A549 (cell line): ENCODE measurements around the gene GNAS. TPM values are rescaled to one million over a fixed set of nuclear protein-coding genes. Genes with fewer than 3 reads are reported as not detected.

Source experiments
- ATAC-seq, 2 experiments: fragments of 200-7000 bp in 1 of 2; fragments of >200 bp in 1 of 2; cut with Nextera tagmentation in 1 of 2; cut with Tn5 transposase in 1 of 2; 3 replicates each; pipeline versions ENCODE4 v1.8.0 to v1.9.1; 2018 to 2020; ENCODE audit warnings: mild to moderate bottlenecking in 1 of 2, moderate library complexity in 1 of 2
- CTCF ChIA-PET: fragments of 300-600 bp; sonication (Branson Sonifier 250); formaldehyde crosslinking; extraction: SDS; loops from one replicate; lab custom pipeline; 2021; ENCODE audit warnings: antibody characterized with exemption, inconsistent platforms; lab: Yijun Ruan, JAX
- POLR2A ChIA-PET: fragments of 350-600 bp; formaldehyde crosslinking; extraction: SDS; loops from one replicate; lab custom pipeline; 2021; ENCODE audit warnings: antibody characterized with exemption, inconsistent platforms; lab: Yijun Ruan, JAX
- DNase-seq, 2 experiments: peaks; one replicate each; pipeline versions ENCODE4 v3.0.0 to v3.0.0-alpha.2; 2011 to 2016; ENCODE audit warnings: low read depth in 1 of 2, low spot score in 1 of 2
- FAIRE-seq: peaks from 2 replicates; lab custom pipeline; 2011; peaks lifted over from hg19 to GRCh38; lab: Jason Lieb, UNC
- H3K27ac ChIP-seq, 2 experiments: fragments of >200 bp; sonication (Bioruptor Twin); formaldehyde crosslinking; 3 replicates each; pipeline ENCODE4 v1.5.1; 2016 to 2017
- H3K4me1 ChIP-seq: fragments of >200 bp; sonication (Bioruptor Twin); formaldehyde crosslinking; 3 replicates; pipeline ENCODE4 v1.6.1; 2016
- H3K4me2 ChIP-seq: fragments of >200 bp; sonication (Bioruptor Twin); formaldehyde crosslinking; 3 replicates; pipeline ENCODE4 v1.6.1; 2016
- H3K4me3 ChIP-seq: fragments of >200 bp; sonication (Bioruptor Twin); formaldehyde crosslinking; 3 replicates; pipeline ENCODE4 v1.5.1; 2016
- H3K9me3 ChIP-seq: fragments of >200 bp; sonication (Bioruptor Twin); formaldehyde crosslinking; 3 replicates; pipeline ENCODE4 v1.6.1; 2016
- BHLHE40 ChIP-seq: IDR thresholded peaks from 2 replicates; pipeline ENCODE4 v1.6.1; 2012; ENCODE audit warnings: low read depth, low read length, inconsistent platforms
- CBX2 ChIP-seq: fragments of 200-600 bp; sonication (generic); IDR thresholded peaks from 2 replicates; pipeline ENCODE4 v1.6.1; 2016; ENCODE audit warnings: low read depth, mild to moderate bottlenecking, borderline replicate concordance
- CEBPB ChIP-seq, 2 experiments: fragments of >200 bp in 1 of 2; sonication (Bioruptor Twin) in 1 of 2; formaldehyde crosslinking in 1 of 2; IDR thresholded peaks; 2 replicates each; pipeline ENCODE4 v1.6.1; 2012 to 2016
- EHF ChIP-seq: fragments of 250-450 bp; sonication (Bioruptor Pico); IDR thresholded peaks from 2 replicates; pipeline ENCODE4 v1.5.0; 2020; ENCODE audit warnings: mild to moderate bottlenecking
- EP300 ChIP-seq, 2 experiments: fragments of >200 bp; sonication (Bioruptor Twin); formaldehyde crosslinking; IDR thresholded peaks; 2 replicates in 1 of 2; 3 replicates in 1 of 2; pipeline ENCODE4 v1.6.1; 2016 to 2017
- FOSB ChIP-seq: fragments of 250-450 bp; sonication (Bioruptor Pico); IDR thresholded peaks from 2 replicates; pipeline ENCODE4 v1.5.0; 2020; ENCODE audit warnings: mild to moderate bottlenecking, moderate library complexity
- FOSL2 ChIP-seq, 2 experiments: fragments of 450-650 bp in 1 of 2; fragments of >200 bp in 1 of 2; sonication (Bioruptor Twin) in 1 of 2; formaldehyde crosslinking; IDR thresholded peaks; 2 replicates each; pipeline versions ENCODE4 v1.5.0 to v1.6.1; 2016 to 2020; ENCODE audit warnings: mild to moderate bottlenecking in 1 of 2, moderate library complexity in 1 of 2
- FOXS1 ChIP-seq: fragments of 250-450 bp; sonication (Bioruptor Pico); IDR thresholded peaks from 2 replicates; pipeline ENCODE4 v1.5.0; 2020; ENCODE audit warnings: mild to moderate bottlenecking, moderate library complexity
- GATA3 ChIP-seq: IDR thresholded peaks from 2 replicates; pipeline ENCODE4 v1.6.1; 2012; ENCODE audit warnings: borderline replicate concordance
- HOXA7 ChIP-seq: fragments of 250-450 bp; sonication (Bioruptor Pico); IDR thresholded peaks from 2 replicates; pipeline ENCODE4 v1.5.0; 2020; ENCODE audit warnings: mild to moderate bottlenecking, moderate library complexity
- HOXB5 ChIP-seq: fragments of 250-450 bp; sonication (Bioruptor Pico); IDR thresholded peaks from 2 replicates; pipeline ENCODE4 v1.5.0; 2020; ENCODE audit warnings: mild to moderate bottlenecking, moderate library complexity
- KDM5A ChIP-seq: fragments of 200-600 bp; sonication (generic); IDR thresholded peaks from 2 replicates; pipeline ENCODE4 v1.6.1; 2016; ENCODE audit warnings: antibody characterized with exemption, mild to moderate bottlenecking
- MAZ ChIP-seq: fragments of 150-350 bp; IDR thresholded peaks from 2 replicates; pipeline ENCODE4 v1.6.1; 2014; ENCODE audit warnings: antibody characterized with exemption, low read depth, low read length, borderline replicate concordance
- NR3C1 ChIP-seq: fragments of >200 bp; sonication (Bioruptor Twin); formaldehyde crosslinking; IDR thresholded peaks from 3 replicates; pipeline ENCODE4 v1.6.1; 2017
- POLR2A ChIP-seq: IDR thresholded peaks from 2 replicates; pipeline ENCODE4 v1.6.1; 2012; ENCODE audit warnings: mild to moderate bottlenecking, low read length
- POLR2AphosphoS2 ChIP-seq: conservative IDR thresholded peaks from 2 replicates; pipeline ENCODE4 v1.6.1; 2012; ENCODE audit warnings: low read length, improper control_type of control experiment, inconsistent platforms
- RCOR1 ChIP-seq: fragments of 150-350 bp; IDR thresholded peaks from 2 replicates; pipeline ENCODE4 v1.6.1; 2014; ENCODE audit warnings: antibody characterized with exemption, low read length, low read depth
- RNF2 ChIP-seq: fragments of 200-600 bp; sonication (generic); IDR thresholded peaks from 2 replicates; pipeline ENCODE4 v1.6.1; 2016; ENCODE audit warnings: low read depth, mild to moderate bottlenecking, antibody characterized with exemption, moderate library complexity, borderline replicate concordance
- SREBF2 ChIP-seq: fragments of 450-650 bp; IDR thresholded peaks from 2 replicates; pipeline ENCODE4 v1.6.1; 2014; ENCODE audit warnings: mild to moderate bottlenecking, moderate library complexity
- TFCP2L1 ChIP-seq: fragments of 250-450 bp; sonication (Bioruptor Pico); IDR thresholded peaks from 2 replicates; pipeline ENCODE4 v1.5.0; 2021; ENCODE audit warnings: mild to moderate bottlenecking
- ZSCAN20 ChIP-seq: fragments of 250-450 bp; sonication (Bioruptor Pico); IDR thresholded peaks from 2 replicates; pipeline ENCODE4 v1.8.0; 2022; ENCODE audit warnings: mild to moderate bottlenecking, moderate library complexity
- WGBS: methylation state at CpG from one replicate; pipeline ENCODE4 v1.1.6; 2017; ENCODE audit errors: missing lambda C conversion rate; 5-methylcytosine and 5-hydroxymethylcytosine counted together
- polyA plus RNA-seq, 4 experiments: library from polyadenylated mRNA; depleted of rRNA in 3 of 4; stranded (reverse); fragments of >200 nt; fragmentation: RNase III in 1 of 4; extraction: RNeasy Plus Mini Kit Qiagen cat#74134 plus additional on column Dnase treatment in 1 of 4; gene quantifications; 2 replicates in 3 of 4; 3 replicates in 1 of 4; pipeline ENCODE4 v1.2.3, GENCODE V29; 2011 to 2017
- TF ChIP-seq, protein P1 (sequence below): fragments of 450-650 bp; IDR thresholded peaks from 2 replicates; pipeline ENCODE4 v1.6.1; 2014; ENCODE audit warnings: antibody characterized with exemption
- TF ChIP-seq, protein P2 (sequence below): fragments of 250-450 bp; sonication (Bioruptor Pico); IDR thresholded peaks from 2 replicates; pipeline ENCODE4 v1.5.0; 2021; ENCODE audit warnings: mild to moderate bottlenecking, moderate library complexity, borderline replicate concordance
- TF ChIP-seq, protein P3 (sequence below): fragments of >200 bp; sonication (Bioruptor Twin); formaldehyde crosslinking; IDR thresholded peaks from 2 replicates; pipeline ENCODE4 v1.6.1; 2016
- TF ChIP-seq, protein P4 (sequence below): IDR thresholded peaks from 2 replicates; pipeline ENCODE4 v1.6.1; 2012

The GNAS gene
- polyA plus RNA-seq, 2 of the 4 experiments (the other 2 are of a cell fraction): 534 to 600 TPM

DNA sequence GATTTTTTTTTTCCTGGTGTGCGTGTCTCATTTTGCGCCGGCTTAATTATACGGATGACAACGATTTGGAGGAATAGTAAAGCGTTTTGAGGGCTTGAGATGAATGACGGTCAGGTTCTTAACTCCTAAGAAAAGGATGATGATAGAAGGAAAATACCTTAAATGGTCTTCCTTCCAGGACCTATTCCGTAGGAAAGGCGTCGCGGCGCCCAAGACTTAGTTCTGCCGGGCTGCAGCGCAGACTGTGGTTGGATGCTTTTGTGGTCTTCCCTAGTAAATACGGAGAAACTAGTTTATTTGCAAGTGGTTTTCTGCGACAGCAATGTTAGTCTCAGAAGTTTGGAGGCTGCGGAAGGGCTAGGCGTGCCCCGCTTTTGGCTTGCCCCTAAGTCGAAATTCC, 10.2 kb upstream of the GNAS start:
- H3K4me3 ChIP-seq: no peak overlapping the region
- no peak overlapping the region for H3K4me2 ChIP-seq
- POLR2A ChIA-PET: no interaction called here
- no peaks in the 10 kb centered on the region for H3K9me3 ChIP-seq
- no peak for FAIRE-seq
- DNase-seq: no peak
- no peak overlapping the region for H3K27ac ChIP-seq
- peaks cover 8% of the 10 kb centered on the region for H3K4me1 ChIP-seq
- TF ChIP-seq CEBPB (IDR thresholded peaks at IDR 0.05): no peak
- TF ChIP-seq, protein P1, sequence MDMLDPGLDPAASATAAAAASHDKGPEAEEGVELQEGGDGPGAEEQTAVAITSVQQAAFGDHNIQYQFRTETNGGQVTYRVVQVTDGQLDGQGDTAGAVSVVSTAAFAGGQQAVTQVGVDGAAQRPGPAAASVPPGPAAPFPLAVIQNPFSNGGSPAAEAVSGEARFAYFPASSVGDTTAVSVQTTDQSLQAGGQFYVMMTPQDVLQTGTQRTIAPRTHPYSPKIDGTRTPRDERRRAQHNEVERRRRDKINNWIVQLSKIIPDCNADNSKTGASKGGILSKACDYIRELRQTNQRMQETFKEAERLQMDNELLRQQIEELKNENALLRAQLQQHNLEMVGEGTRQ: no peak
- TF ChIP-seq, protein P2, sequence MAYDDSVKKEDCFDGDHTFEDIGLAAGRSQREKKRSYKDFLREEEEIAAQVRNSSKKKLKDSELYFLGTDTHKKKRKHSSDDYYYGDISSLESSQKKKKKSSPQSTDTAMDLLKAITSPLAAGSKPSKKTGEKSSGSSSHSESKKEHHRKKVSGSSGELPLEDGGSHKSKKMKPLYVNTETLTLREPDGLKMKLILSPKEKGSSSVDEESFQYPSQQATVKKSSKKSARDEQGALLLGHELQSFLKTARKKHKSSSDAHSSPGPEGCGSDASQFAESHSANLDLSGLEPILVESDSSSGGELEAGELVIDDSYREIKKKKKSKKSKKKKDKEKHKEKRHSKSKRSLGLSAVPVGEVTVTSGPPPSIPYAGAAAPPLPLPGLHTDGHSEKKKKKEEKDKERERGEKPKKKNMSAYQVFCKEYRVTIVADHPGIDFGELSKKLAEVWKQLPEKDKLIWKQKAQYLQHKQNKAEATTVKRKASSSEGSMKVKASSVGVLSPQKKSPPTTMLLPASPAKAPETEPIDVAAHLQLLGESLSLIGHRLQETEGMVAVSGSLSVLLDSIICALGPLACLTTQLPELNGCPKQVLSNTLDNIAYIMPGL (CRISPR knock-in tag): no peak
- TF ChIP-seq, protein P3, sequence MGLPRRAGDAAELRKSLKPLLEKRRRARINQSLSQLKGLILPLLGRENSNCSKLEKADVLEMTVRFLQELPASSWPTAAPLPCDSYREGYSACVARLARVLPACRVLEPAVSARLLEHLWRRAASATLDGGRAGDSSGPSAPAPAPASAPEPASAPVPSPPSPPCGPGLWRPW: no peak
- no peak for TF ChIP-seq RCOR1
- no peak for TF ChIP-seq FOSB (CRISPR knock-in tag)
- TF ChIP-seq, protein P4, sequence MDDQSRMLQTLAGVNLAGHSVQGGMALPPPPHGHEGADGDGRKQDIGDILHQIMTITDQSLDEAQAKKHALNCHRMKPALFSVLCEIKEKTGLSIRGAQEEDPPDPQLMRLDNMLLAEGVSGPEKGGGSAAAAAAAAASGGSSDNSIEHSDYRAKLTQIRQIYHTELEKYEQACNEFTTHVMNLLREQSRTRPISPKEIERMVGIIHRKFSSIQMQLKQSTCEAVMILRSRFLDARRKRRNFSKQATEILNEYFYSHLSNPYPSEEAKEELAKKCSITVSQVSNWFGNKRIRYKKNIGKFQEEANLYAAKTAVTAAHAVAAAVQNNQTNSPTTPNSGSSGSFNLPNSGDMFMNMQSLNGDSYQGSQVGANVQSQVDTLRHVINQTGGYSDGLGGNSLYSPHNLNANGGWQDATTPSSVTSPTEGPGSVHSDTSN: no peak
- TF ChIP-seq FOXS1 (CRISPR knock-in tag): no peak
- TF ChIP-seq NR3C1: no peak
- no peak for TF ChIP-seq BHLHE40
- TF ChIP-seq RNF2: no peak
- no peak for TF ChIP-seq EP300 (IDR thresholded peaks at IDR 0.05)
- TF ChIP-seq FOSL2 (IDR thresholded peaks at IDR 0.05): no peak
- no peak for TF ChIP-seq FOSL2 (CRISPR knock-in tag; IDR thresholded peaks at IDR 0.05)
- no peak for TF ChIP-seq POLR2A
- TF ChIP-seq POLR2AphosphoS2: no peak
- no peak for TF ChIP-seq TFCP2L1
- no peak for TF ChIP-seq GATA3
- TF ChIP-seq, all 56 proteins: peak for 0
- ATAC-seq: no peak
- CTCF ChIA-PET: no interaction called here
- 28% methylated on average over 20 of the region's 20 CpGs for WGBS

DNA sequence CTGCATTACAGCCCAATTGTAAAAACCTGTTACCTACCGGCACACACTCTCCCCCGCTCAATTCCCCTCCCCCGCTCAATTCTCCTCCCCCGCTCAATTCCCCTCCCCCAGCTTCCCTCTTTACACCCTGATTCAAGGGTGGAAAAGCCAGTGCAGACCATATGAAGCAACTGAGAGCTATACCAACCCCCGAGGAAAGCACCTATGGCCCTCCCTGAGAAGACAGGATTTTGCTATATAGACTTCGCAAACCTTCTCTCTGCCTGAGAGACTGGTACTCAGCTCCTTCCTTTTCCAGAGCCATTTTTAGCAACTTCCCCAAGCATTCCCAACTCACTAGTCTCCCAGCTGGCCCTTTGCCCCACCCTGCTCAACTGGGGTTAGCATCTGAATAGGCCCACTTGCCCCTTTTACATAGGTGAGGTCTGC, 9.4 kb upstream of the GNAS start:
- Histone ChIP-seq H3K27ac (no peak overlapping the region), H3K4me3 (no peak overlapping the region), H3K4me2 (no peak overlapping the region), H3K9me3 (no peaks in the 10 kb centered on the region), H3K4me1 (peaks cover 8% of the 10 kb centered on the region)
- ChIA-PET POLR2A (no interaction called here), CTCF (interaction anchor here (0.6 to 1.4 kb wide), 3 partner anchors 21 to 618 kb away, joined by 3 to 6 read pairs (median 3); no protein-coding TSS in a partner anchor)
- no peak for TF ChIP-seq HOXA7
- TF ChIP-seq, protein P3: no peak
- ATAC-seq (no peak), DNase-seq (no peak), FAIRE-seq (no peak)
- 9% methylated on average over 4 of the region's 6 CpGs for WGBS

DNA sequence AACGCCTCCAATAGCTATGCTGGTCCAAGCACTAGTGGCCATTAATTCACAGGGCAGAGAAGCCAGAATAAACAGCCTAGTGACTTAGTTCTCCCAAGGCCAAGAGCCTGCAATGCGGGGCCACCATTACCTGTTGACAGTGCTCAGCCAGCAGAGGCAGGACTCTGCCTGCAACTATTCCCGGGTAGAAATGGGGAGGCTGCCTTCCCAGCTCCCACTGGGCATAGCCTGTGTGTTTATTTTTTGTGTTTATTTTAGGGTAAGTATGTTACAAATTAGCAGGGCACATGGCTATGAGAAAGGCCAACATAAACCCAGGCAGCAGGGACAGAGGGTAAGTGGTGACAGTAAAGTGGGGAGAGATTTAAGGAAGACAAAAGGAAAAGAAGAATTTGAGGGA, 6.8 kb upstream of the GNAS start:
- CTCF ChIA-PET: interaction anchor here (0.6 to 1.8 kb wide), 4 partner anchors 10 to 650 kb away, joined by 3 to 6 read pairs (median 4); no protein-coding TSS in a partner anchor
- Histone ChIP-seq H3K27ac (no peak overlapping the region), H3K4me2 (no peak overlapping the region), H3K4me1 (no peaks in the 10 kb centered on the region; the same call in 2 of the 3 replicates), H3K4me3 (no peak overlapping the region), H3K9me3 (no peaks in the 10 kb centered on the region)
- no peak for FAIRE-seq
- no peak for ATAC-seq
- 5% methylated on average over 3 of the region's 3 CpGs for WGBS
- POLR2A ChIA-PET: no interaction called here
- DNase-seq: no peak
- TF ChIP-seq POLR2AphosphoS2 (no peak), CBX2 (no peak), ZSCAN20 (no peak), HOXB5 (no peak), EHF (no peak), EP300 (IDR thresholded peaks at IDR 0.05) (no peak), NR3C1 (no peak), POLR2A (no peak), KDM5A (no peak), MAZ (no peak), SREBF2 (no peak), BHLHE40 (no peak)
- TF ChIP-seq, protein P1: no peak
- TF ChIP-seq, protein P2 (CRISPR knock-in tag): no peak
